Loucy (cell line): Measurements from ENCODE around the gene BCAP31.

ENCODE experiments used
- H2AFZ ChIP-seq: fragments of 200-600 bp; sonication (generic); 2 replicates; pipeline ENCODE4 v1.6.0; 2016; ENCODE audit warnings: antibody characterized with exemption, mild to moderate bottlenecking, low read length, moderate library complexity
- H3F3A ChIP-seq: fragments of 200-600 bp; 2 replicates; pipeline ENCODE4 v1.6.0; 2016; ENCODE audit warnings: antibody characterized with exemption, low read depth, mild to moderate bottlenecking
- H3K27me3 ChIP-seq: fragments of 200-600 bp; sonication (generic); 2 replicates; pipeline ENCODE4 v1.6.1; 2014; ENCODE audit warnings: low read length, mild to moderate bottlenecking; ENCODE audit not compliant: insufficient read depth, poor library complexity, severe bottlenecking
- H3K36me3 ChIP-seq: fragments of 200-600 bp; sonication (generic); 2 replicates; pipeline ENCODE4 v1.6.1; 2016; ENCODE audit warnings: low read length; ENCODE audit not compliant: insufficient read depth
- H3K4me1 ChIP-seq: fragments of 200-600 bp; sonication (generic); 2 replicates; pipeline ENCODE4 v1.5.1; 2014; ENCODE audit warnings: low read length, mild to moderate bottlenecking; ENCODE audit not compliant: insufficient read depth, poor library complexity, severe bottlenecking
- H3K4me2 ChIP-seq: fragments of 200-600 bp; sonication (generic); 2 replicates; pipeline ENCODE4 v1.6.0; 2014; ENCODE audit warnings: antibody characterized with exemption, low read length, low read depth, mild to moderate bottlenecking; ENCODE audit not compliant: poor library complexity, severe bottlenecking
- H3K4me3 ChIP-seq: fragments of 200-600 bp; sonication (generic); 2 replicates; pipeline ENCODE4 v1.5.1; 2014; ENCODE audit warnings: low read length, mild to moderate bottlenecking, mixed read lengths; ENCODE audit not compliant: poor library complexity, severe bottlenecking
- H3K79me2 ChIP-seq: fragments of 200-600 bp; sonication (generic); 2 replicates; pipeline ENCODE4 v1.6.1; 2014; ENCODE audit warnings: low read length; ENCODE audit not compliant: insufficient read depth
- H3K9ac ChIP-seq: fragments of 200-600 bp; sonication (generic); 2 replicates; pipeline ENCODE4 v1.6.0; 2014; ENCODE audit warnings: mild to moderate bottlenecking, low read depth, low read length, moderate library complexity; ENCODE audit not compliant: poor library complexity, severe bottlenecking
- H3K9me2 ChIP-seq: fragments of 200-600 bp; sonication (generic); replicated peaks from 2 replicates; pipeline ENCODE4 v1.6.1; 2016; ENCODE audit warnings: low read depth, low read length, mixed read lengths
- H3K9me3 ChIP-seq: fragments of 200-600 bp; sonication (generic); 2 replicates; pipeline ENCODE4 v1.6.1; 2014; ENCODE audit warnings: mild to moderate bottlenecking, antibody characterized with exemption, low read length, low read depth; ENCODE audit not compliant: insufficient read depth
- H4K20me1 ChIP-seq: fragments of 200-600 bp; sonication (generic); 2 replicates; pipeline ENCODE4 v1.6.0; 2014; ENCODE audit warnings: antibody characterized with exemption, low read length, mild to moderate bottlenecking; ENCODE audit not compliant: insufficient read depth, poor library complexity, severe bottlenecking
- EZH2phosphoT487 ChIP-seq: fragments of 200-600 bp; IDR thresholded peaks from 2 replicates; pipeline ENCODE4 v1.6.1; 2018; ENCODE audit warnings: antibody characterized with exemption, mild to moderate bottlenecking, moderate library complexity, borderline replicate concordance
- TF ChIP-seq, protein P1 (sequence below): fragments of 200-600 bp; sonication (generic); conservative IDR thresholded peaks from 2 replicates; pipeline ENCODE4 v1.5.1; 2014; ENCODE audit warnings: mild to moderate bottlenecking, antibody characterized with exemption, low read length

The BCAP31 gene

DNA sequence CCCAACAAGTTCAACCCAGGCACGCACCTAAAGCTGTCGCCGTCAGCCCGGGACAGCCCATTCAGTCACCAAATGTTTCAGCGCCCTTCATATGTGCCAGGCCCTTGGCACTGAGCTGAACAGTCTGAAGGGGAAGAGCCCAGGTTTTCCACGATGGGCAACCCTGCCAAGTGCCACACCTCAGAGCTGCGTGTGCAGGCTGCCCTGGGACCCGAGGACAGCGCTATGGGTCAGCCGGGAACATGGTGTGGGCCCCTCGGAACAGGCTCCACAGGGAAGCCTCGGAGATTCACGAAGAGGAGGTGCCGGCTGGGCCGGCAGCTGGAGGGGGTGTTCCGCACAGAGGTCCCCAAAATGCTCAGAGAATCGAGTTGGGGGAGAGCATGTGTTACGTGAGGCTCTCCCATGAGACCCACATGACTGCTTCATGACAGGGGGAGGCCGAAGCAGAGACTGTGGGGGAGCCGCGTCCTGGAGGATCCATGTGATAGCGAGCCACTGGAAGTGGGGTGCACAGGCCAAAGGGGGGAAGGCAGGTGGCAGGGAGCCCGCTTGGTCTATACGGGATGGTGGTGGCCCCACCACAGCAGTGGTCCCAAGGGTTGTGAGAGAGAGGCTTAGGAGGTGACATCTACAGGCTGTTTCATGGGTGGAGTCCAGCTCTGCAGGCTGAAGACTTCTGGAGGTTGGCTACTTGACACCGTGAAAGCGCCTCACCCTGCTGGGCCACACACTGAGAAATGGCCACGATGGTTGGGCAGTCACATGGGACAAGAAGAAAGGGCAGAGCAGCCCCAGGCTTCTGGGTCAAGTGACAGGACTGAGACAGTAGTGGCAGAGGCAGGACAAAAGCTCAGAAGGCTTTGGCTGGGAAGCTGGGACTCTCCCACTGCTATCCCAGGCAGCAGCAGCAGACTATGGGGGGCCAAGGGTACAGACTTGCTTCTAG lies 14.2 kb downstream of the BCAP31 start:
- Histone ChIP-seq H4K20me1 (peaks cover 4% of the 10 kb centered on the region), H3K4me2 (no peak overlapping the region), H3K79me2 (no peaks in the 10 kb centered on the region), H3K27me3 (no peaks in the 10 kb centered on the region), H3K9me2 (no peaks in the 10 kb centered on the region), H3K4me3 (no peak overlapping the region), H3K9ac (no peak overlapping the region), H3K36me3 (peaks cover 10% of the 10 kb centered on the region; the same call in 1 of the 2 replicates), H3K4me1 (no peaks in the 10 kb centered on the region), H3F3A (no peaks in the 10 kb centered on the region), H3K9me3 (no peaks in the 10 kb centered on the region), H2AFZ (no peak overlapping the region)
- TF ChIP-seq, protein P1, sequence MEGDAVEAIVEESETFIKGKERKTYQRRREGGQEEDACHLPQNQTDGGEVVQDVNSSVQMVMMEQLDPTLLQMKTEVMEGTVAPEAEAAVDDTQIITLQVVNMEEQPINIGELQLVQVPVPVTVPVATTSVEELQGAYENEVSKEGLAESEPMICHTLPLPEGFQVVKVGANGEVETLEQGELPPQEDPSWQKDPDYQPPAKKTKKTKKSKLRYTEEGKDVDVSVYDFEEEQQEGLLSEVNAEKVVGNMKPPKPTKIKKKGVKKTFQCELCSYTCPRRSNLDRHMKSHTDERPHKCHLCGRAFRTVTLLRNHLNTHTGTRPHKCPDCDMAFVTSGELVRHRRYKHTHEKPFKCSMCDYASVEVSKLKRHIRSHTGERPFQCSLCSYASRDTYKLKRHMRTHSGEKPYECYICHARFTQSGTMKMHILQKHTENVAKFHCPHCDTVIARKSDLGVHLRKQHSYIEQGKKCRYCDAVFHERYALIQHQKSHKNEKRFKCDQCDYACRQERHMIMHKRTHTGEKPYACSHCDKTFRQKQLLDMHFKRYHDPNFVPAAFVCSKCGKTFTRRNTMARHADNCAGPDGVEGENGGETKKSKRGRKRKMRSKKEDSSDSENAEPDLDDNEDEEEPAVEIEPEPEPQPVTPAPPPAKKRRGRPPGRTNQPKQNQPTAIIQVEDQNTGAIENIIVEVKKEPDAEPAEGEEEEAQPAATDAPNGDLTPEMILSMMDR, result no peak
- TF ChIP-seq EZH2phosphoT487, result no peak

DNA sequence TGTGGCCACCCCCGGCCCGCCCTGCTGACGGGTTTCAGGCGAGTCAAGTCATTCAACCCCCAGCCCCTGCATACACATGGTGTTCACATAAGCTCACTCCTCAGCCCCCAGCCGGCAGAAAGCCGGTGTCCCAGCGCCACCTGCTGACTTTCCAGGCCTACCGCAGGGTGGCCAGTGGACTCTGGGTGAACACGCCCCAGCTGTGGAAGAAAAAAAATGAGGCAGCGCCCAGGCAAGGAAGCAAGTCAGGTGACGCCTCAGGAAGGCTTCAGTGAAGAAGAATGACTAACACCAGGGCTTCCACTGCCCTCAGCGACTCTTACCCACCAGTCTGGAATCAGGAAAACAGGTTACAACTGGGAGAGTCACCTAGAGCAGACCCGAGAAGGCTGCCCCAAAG lies 15.8 kb downstream of the BCAP31 start:
- no peaks in the 10 kb centered on the region for H3K9me3 ChIP-seq
- no peaks in the 10 kb centered on the region for H3K9me2 ChIP-seq
- no peaks in the 10 kb centered on the region for H3K27me3 ChIP-seq
- H3K4me2 ChIP-seq, result no peak overlapping the region
- H2AFZ ChIP-seq, result no peak overlapping the region
- no peaks in the 10 kb centered on the region for H3K4me1 ChIP-seq
- TF ChIP-seq, protein P1, result peak; percentile 60
- no peak for TF ChIP-seq EZH2phosphoT487
- H3K36me3 ChIP-seq, result peaks cover 6% of the 10 kb centered on the region; the same call in 1 of the 2 replicates
- no peak overlapping the region for H3K9ac ChIP-seq
- H3F3A ChIP-seq, result no peaks in the 10 kb centered on the region
- H4K20me1 ChIP-seq, result peaks cover 4% of the 10 kb centered on the region
- no peaks in the 10 kb centered on the region for H3K79me2 ChIP-seq
- H3K4me3 ChIP-seq, result no peak overlapping the region

DNA sequence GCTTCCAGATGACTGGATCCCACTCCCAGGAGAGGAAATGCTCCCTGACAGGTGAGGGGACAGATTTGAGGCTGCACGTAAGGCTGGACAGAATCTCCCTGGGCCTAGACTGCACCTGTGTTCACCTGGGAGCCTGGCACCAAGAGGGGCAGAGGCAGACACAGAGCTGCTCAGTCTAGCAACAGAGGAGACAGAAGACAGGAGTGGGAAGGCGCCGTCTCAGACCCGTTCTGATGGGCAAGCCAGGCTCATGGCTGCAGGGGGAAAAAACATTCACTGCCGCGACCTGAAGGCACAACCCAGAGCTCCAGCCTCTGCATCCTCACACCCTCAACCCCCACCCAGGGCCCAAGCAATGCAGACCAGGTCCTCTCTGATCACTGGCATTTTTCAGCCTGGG lies 16.8 kb downstream of the BCAP31 start:
- peaks cover 11% of the 10 kb centered on the region; the same call in 1 of the 2 replicates for H3K36me3 ChIP-seq
- no peak overlapping the region for H3K9ac ChIP-seq
- no peak overlapping the region for H3K4me3 ChIP-seq
- H4K20me1 ChIP-seq, result peaks cover 4% of the 10 kb centered on the region
- no peaks in the 10 kb centered on the region for H3K4me1 ChIP-seq
- no peaks in the 10 kb centered on the region for H3K27me3 ChIP-seq
- no peaks in the 10 kb centered on the region for H3F3A ChIP-seq
- no peaks in the 10 kb centered on the region for H3K9me2 ChIP-seq
- no peak overlapping the region for H3K4me2 ChIP-seq
- H3K9me3 ChIP-seq, result no peaks in the 10 kb centered on the region
- no peak overlapping the region for H2AFZ ChIP-seq
- no peaks in the 10 kb centered on the region for H3K79me2 ChIP-seq
- TF ChIP-seq, protein P1, result no peak
- TF ChIP-seq EZH2phosphoT487, result no peak
